ENCODE data around the gene PRRX2. TPM values are rescaled to one million over a fixed set of nuclear protein-coding genes. Genes with fewer than 3 reads are reported as not detected.

The PRRX2 gene
- total and polyA plus RNA-seq, 2 of the 4 experiments (the other 2 are of a cell fraction): 12.7 to 35.5 TPM

DNA sequence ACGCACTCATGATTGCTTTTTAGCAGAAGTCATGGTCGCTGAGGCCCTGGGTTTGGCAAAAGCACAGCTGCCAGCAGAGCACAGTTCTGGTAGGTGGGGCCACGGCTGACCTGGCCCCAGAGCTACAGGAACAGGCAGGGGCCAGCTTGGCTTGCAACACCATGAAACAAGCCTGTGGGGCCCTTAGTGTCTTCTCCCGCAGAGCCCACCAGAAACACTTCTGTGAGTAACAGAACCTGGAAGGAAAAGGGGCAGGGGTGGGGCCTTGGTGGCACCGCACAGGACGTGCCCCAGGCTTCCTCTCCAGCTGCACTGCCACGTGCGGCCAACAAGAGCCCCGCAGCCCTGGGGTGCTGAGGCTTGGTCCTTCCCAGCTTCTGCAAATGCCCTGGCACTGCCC is 28.3 kb upstream of the PRRX2 start:
- in situ Hi-C loops (cut with MboI; ENCODE audit: low sequenced_read_pairs) (no loop called here), intact Hi-C loops (cut with micrococcal nuclease) (no loop called here), dilution Hi-C loops (cut with HindIII; ENCODE audit: low sequenced_read_pairs, unreplicated experiment) (no loop called here)
- no peak for DNase-seq
- H2AK9ac ChIP-seq (replicated peaks; ENCODE audit: low read depth, low read length, poor library complexity): no peak overlapping the region
- no peak overlapping the region for H2BK5ac ChIP-seq (ENCODE audit: low read depth, low read length, poor library complexity, severe bottlenecking)
- H3K4ac ChIP-seq (ENCODE audit: low read depth, low read length): no peak overlapping the region
- H3K4me1 ChIP-seq (ENCODE audit: control insufficient read depth, insufficient read depth, low read length): peaks cover 18% of the 10 kb centered on the region
- POLR2A ChIA-PET (ENCODE audit: unreplicated experiment): no interaction called here
- H3K56ac ChIP-seq (ENCODE audit: extremely low read depth, insufficient read depth, low read length): no peak overlapping the region
- no peak for ATAC-seq (ENCODE audit: low read depth)
- no peak overlapping the region for H3K27ac ChIP-seq (ENCODE audit: insufficient read depth, low read length)
- H2BK20ac ChIP-seq (ENCODE audit: low read depth, low read length): no peak overlapping the region
- H3K23ac ChIP-seq (ENCODE audit: low read depth, low read length): no peak overlapping the region
- no peak overlapping the region for H3K4me2 ChIP-seq (ENCODE audit: low read depth, low read length)
- peaks cover 62% of the 10 kb centered on the region for H3K36me3 ChIP-seq (ENCODE audit: control insufficient read depth, insufficient read depth, low read length)
- no peak overlapping the region for H3K18ac ChIP-seq (ENCODE audit: low read depth, low read length)
- H3K9ac ChIP-seq (ENCODE audit: low read depth, low read length): no peak overlapping the region
- H3K9me1 ChIP-seq (ENCODE audit: insufficient read depth, low read length): peaks cover 8% of the 10 kb centered on the region; the same call in 1 of the 2 replicates
- no peak overlapping the region for H4K8ac ChIP-seq (ENCODE audit: low read depth in 2 of 2, low read length in 2 of 2)
- TF ChIP-seq CEBPB (IDR thresholded peaks at IDR 0.05; ENCODE audit: low read depth, low read length): no peak
- no peak for TF ChIP-seq CTCF (conservative IDR thresholded peaks at IDR 0.05; ENCODE audit: low read depth, low read length)
- TF ChIP-seq, protein P1, sequence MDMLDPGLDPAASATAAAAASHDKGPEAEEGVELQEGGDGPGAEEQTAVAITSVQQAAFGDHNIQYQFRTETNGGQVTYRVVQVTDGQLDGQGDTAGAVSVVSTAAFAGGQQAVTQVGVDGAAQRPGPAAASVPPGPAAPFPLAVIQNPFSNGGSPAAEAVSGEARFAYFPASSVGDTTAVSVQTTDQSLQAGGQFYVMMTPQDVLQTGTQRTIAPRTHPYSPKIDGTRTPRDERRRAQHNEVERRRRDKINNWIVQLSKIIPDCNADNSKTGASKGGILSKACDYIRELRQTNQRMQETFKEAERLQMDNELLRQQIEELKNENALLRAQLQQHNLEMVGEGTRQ (IDR thresholded peaks at IDR 0.05; ENCODE audit: low read depth, low read length): no peak
- no peak for TF ChIP-seq CHD1 (IDR thresholded peaks at IDR 0.05; ENCODE audit: low read depth, low read length)
- TF ChIP-seq ELK1 (IDR thresholded peaks at IDR 0.05; ENCODE audit: borderline replicate concordance, low read depth, low read length): no peak
- no peak for TF ChIP-seq SMC3 (IDR thresholded peaks at IDR 0.05; ENCODE audit: low read depth, low read length)
- no peak for TF ChIP-seq MAZ (IDR thresholded peaks at IDR 0.05; ENCODE audit: borderline replicate concordance, low read depth, low read length)
- TF ChIP-seq FOS (IDR thresholded peaks at IDR 0.05; ENCODE audit: low read depth, low read length): no peak
- TF ChIP-seq POLR2A (IDR thresholded peaks at IDR 0.05; ENCODE audit: low read depth, low read length): no peak
- no peak for TF ChIP-seq MXI1 (IDR thresholded peaks at IDR 0.05; ENCODE audit: borderline replicate concordance, low read depth, low read length)
- no peak for TF ChIP-seq RAD21 (IDR thresholded peaks at IDR 0.05; ENCODE audit: low read length)
- no peak for TF ChIP-seq RCOR1 (IDR thresholded peaks at IDR 0.05; ENCODE audit: insufficient replicate concordance, low read length)
- TF ChIP-seq MAFK (IDR thresholded peaks at IDR 0.05; ENCODE audit: low read depth, low read length): no peak
- TF ChIP-seq NFE2L2 (IDR thresholded peaks at IDR 0.05; ENCODE audit: low read depth, low read length): no peak
- no peak for TF ChIP-seq RFX5 (IDR thresholded peaks at IDR 0.05; ENCODE audit: low read depth, low read length)
- no peak for TF ChIP-seq BHLHE40 (IDR thresholded peaks at IDR 0.05; ENCODE audit: low read depth, low read length)
- H3K27me3 ChIP-seq (ENCODE audit: control insufficient read depth, insufficient read depth, low read length): no peaks in the 10 kb centered on the region
- no peak overlapping the region for H2BK15ac ChIP-seq (ENCODE audit: low read depth, low read length)
- no peaks in the 10 kb centered on the region for H3K9me3 ChIP-seq (ENCODE audit: control insufficient read depth, insufficient read depth, low read length)
- BruUV-seq (replicated peaks): no TSS peak
- H3K14ac ChIP-seq (replicated peaks; ENCODE audit: low read depth, low read length): no peak overlapping the region
- no peak overlapping the region for H2BK120ac ChIP-seq (ENCODE audit: low read depth, low read length)
- no peak overlapping the region for H2AK5ac ChIP-seq (ENCODE audit: low read depth, low read length)
- H4K91ac ChIP-seq (ENCODE audit: insufficient read depth, low read depth, low read length): no peak overlapping the region
- no peak overlapping the region for H4K5ac ChIP-seq (ENCODE audit: low read depth, low read length)
- peaks cover 17 to 89% of the 10 kb centered on the region in 2 experiments for H3K79me1 ChIP-seq (ENCODE audit: low read depth in 1 of 2, low read length in 2 of 2)
- H4K20me1 ChIP-seq (ENCODE audit: insufficient read depth, low read length): peaks cover 89% of the 10 kb centered on the region
- 96% methylated on average over 6 of the region's 9 CpGs; no CpG with 5 or more reads in 1 of the 2 experiments for WGBS, 2 experiments (ENCODE audit: extremely low coverage in 2 of 2, insufficient read length in 1 of 2)
- no peak overlapping the region for H3K4me3 ChIP-seq (ENCODE audit: insufficient read depth, low read depth, low read length)
- CTCF ChIA-PET: interaction anchor here (0.8 kb wide), 1 partner anchor 14 kb away, joined by 3 read pairs; no protein-coding TSS in a partner anchor
- no peak overlapping the region for H2AFZ ChIP-seq (replicated peaks; ENCODE audit: low read length, poor library complexity)

Data from IMR-90 (cell line).